GM19463 (cell line): ENCODE data around the gene CTSH.
"Not testable (repeated sequence)": the region's sequence is repeated elsewhere in the genome, so short reads cannot be mapped to it uniquely, and the experiment has no call there.

Experiments used
- ATAC-seq: cut with Tn5 transposase; IDR thresholded peaks from one replicate; pipeline ENCODE4 v1.9.1; 2021; ENCODE audit warnings: mild to moderate bottlenecking, moderate library complexity; ENCODE audit not compliant: unreplicated experiment

CTSH gene

GRCh38 chr15:78923480-78924360, 21.1 kb downstream of the CTSH start:
- no peak for ATAC-seq

- no peak for ATAC-seq
Observed at GRCh38 chr15:78923015-78923414, 21.8 kb downstream of the CTSH start.

- ATAC-seq = no peak
Observed at GRCh38 chr15:78922527-78922926, 22.3 kb downstream of the CTSH start.

- ATAC-seq = no peak
Observed at GRCh38 chr15:78921940-78922339, 22.9 kb downstream of the CTSH start.

GRCh38 chr15:78921517-78921916, 23.3 kb downstream of the CTSH start:
- no peak for ATAC-seq

- ATAC-seq = no peak
Observed at GRCh38 chr15:78917888-78918287, 27.0 kb downstream of the CTSH start.

GRCh38 chr15:78916088-78916487, 28.8 kb downstream of the CTSH start:
- no peak for ATAC-seq

GRCh38 chr15:78915341-78916087, 29.3 kb downstream of the CTSH start:
- no peak for ATAC-seq

- no peak for ATAC-seq
Observed at GRCh38 chr15:78914027-78914764, 30.6 kb downstream of the CTSH start.

GRCh38 chr15:78913012-78913411, 31.8 kb downstream of the CTSH start:
- ATAC-seq = no peak

- ATAC-seq = no peak
Observed at GRCh38 chr15:78912316-78912715, 32.5 kb downstream of the CTSH start.

- no peak for ATAC-seq
Observed at GRCh38 chr15:78910271-78910670, 34.6 kb downstream of the CTSH start.

- no peak for ATAC-seq
Observed at GRCh38 chr15:78909791-78910228, 35.0 kb downstream of the CTSH start.

- ATAC-seq = no peak
Observed at GRCh38 chr15:78909160-78909695, 35.6 kb downstream of the CTSH start.

- ATAC-seq = no peak
Observed at GRCh38 chr15:78907577-78907976, 37.3 kb downstream of the CTSH start.

GRCh38 chr15:78906316-78906620, 38.6 kb downstream of the CTSH start:
- no peak for ATAC-seq

- ATAC-seq = no peak
Observed at GRCh38 chr15:78904599-78905358, 40.1 kb downstream of the CTSH start.

- not testable (repeated sequence) for ATAC-seq
Observed at GRCh38 chr15:78902281-78903032, 42.4 kb downstream of the CTSH start.

GRCh38 chr15:78900819-78901533, 43.9 kb downstream of the CTSH start:
- not testable (repeated sequence) for ATAC-seq
